H1 (cell line): Measurements from ENCODE around the gene LDLRAD4. TPM values are rescaled to one million over a fixed set of nuclear protein-coding genes. Genes with fewer than 3 reads are reported as not detected.

Experiments used
- CTCF ChIA-PET: fragments of 300-600 bp; sonication (Branson Sonifier 250); formaldehyde crosslinking; loops from one replicate; lab custom pipeline; 2021; ENCODE audit not compliant: partially characterized antibody; lab: Charles Lee
- POLR2A ChIA-PET: fragments of 300-600 bp; sonication (Branson Sonifier 250); formaldehyde crosslinking; loops from one replicate; lab custom pipeline; 2021; ENCODE audit warnings: inconsistent platforms; ENCODE audit not compliant: partially characterized antibody; lab: Charles Lee
- DNase-seq, 2 experiments: peaks; one replicate each; pipeline versions ENCODE4 v3.0.0 to v3.0.0-alpha.2; 2010 to 2022; ENCODE audit warnings: low spot score in 2 of 2, low read depth in 1 of 2, mixed read lengths in 1 of 2
- FAIRE-seq: peaks from 2 replicates; lab custom pipeline; 2011; peaks lifted over from hg19 to GRCh38; lab: Jason Lieb, UNC
- H2AFZ ChIP-seq: 2 replicates; pipeline ENCODE4 v1.8.1; 2012; ENCODE audit warnings: low read length, inconsistent platforms
- H2AK5ac ChIP-seq: 2 replicates; pipeline ENCODE4 v1.6.1; 2013; ENCODE audit warnings: low read depth, low read length
- H2BK120ac ChIP-seq: replicated peaks from 2 replicates; pipeline ENCODE3; 2013; ENCODE audit warnings: low read depth, low read length, inconsistent platforms
- H2BK12ac ChIP-seq: 2 replicates; pipeline ENCODE4 v1.6.1; 2013; ENCODE audit warnings: low read depth, low read length
- H2BK15ac ChIP-seq: 2 replicates; pipeline ENCODE4 v1.6.1; 2013; ENCODE audit warnings: low read length
- H2BK20ac ChIP-seq: 2 replicates; pipeline ENCODE4 v1.6.1; 2013; ENCODE audit warnings: low read length
- H2BK5ac ChIP-seq: 2 replicates; pipeline ENCODE4 v1.6.1; 2013; ENCODE audit warnings: low read depth, low read length
- H3K14ac ChIP-seq: 2 replicates; pipeline ENCODE4 v1.6.1; 2013; ENCODE audit warnings: inconsistent platforms; ENCODE audit not compliant: insufficient read length
- H3K18ac ChIP-seq: 2 replicates; pipeline ENCODE4 v1.6.1; 2013; ENCODE audit warnings: low read length; ENCODE audit errors: extremely low read depth
- H3K23ac ChIP-seq: 2 replicates; pipeline ENCODE4 v1.6.1; 2013; ENCODE audit warnings: inconsistent platforms; ENCODE audit not compliant: insufficient read length
- H3K23me2 ChIP-seq: 2 replicates; pipeline ENCODE4 v1.6.1; 2013; ENCODE audit warnings: low read depth, low read length
- H3K27ac ChIP-seq: 2 replicates; pipeline ENCODE4 v1.6.1; 2011; ENCODE audit warnings: low read depth, low read length, inconsistent platforms
- H3K27me3 ChIP-seq, 4 experiments: replicated peaks in 1 of 4; 1 replicate in 1 of 4; 2 replicates in 3 of 4; pipeline versions ENCODE4 v1.6.1 to v1.8.1; 2011 to 2013; ENCODE audit warnings: low read length in 3 of 4, mild to moderate bottlenecking in 3 of 4, inconsistent platforms in 2 of 4, mixed read lengths in 2 of 4, moderate library complexity in 1 of 4; ENCODE audit not compliant: control insufficient read depth in 3 of 4, insufficient read depth in 3 of 4; ENCODE audit errors: extremely low read depth in 1 of 4
- H3K36me3 ChIP-seq, 4 experiments: 2 replicates each; pipeline versions ENCODE4 v1.6.1 to v1.8.1; 2011 to 2013; ENCODE audit warnings: mild to moderate bottlenecking in 4 of 4, low read length in 3 of 4, moderate library complexity in 2 of 4, control low read depth in 1 of 4, inconsistent platforms in 1 of 4; ENCODE audit not compliant: insufficient read depth in 4 of 4, control insufficient read depth in 2 of 4
- H3K4ac ChIP-seq: replicated peaks from 2 replicates; pipeline ENCODE3; 2013; ENCODE audit warnings: low read length, low read depth, mixed read lengths, inconsistent platforms; ENCODE audit not compliant: insufficient read length
- H3K4me1 ChIP-seq, 4 experiments: replicated peaks in 1 of 4; 1 replicate in 1 of 4; 2 replicates in 3 of 4; pipeline versions ENCODE4 v1.6.1 to v1.8.1; 2011 to 2013; ENCODE audit warnings: low read length in 3 of 4, inconsistent platforms in 2 of 4, mixed read lengths in 1 of 4; ENCODE audit not compliant: insufficient read depth in 4 of 4, control insufficient read depth in 3 of 4
- H3K4me2 ChIP-seq, 2 experiments: 2 replicates each; pipeline versions ENCODE4 v1.6.1 to v1.8.1; 2011 to 2013; ENCODE audit warnings: low read depth in 2 of 2, low read length in 2 of 2, control low read depth in 1 of 2, inconsistent platforms in 1 of 2, mild to moderate bottlenecking in 1 of 2; ENCODE audit not compliant: insufficient read depth in 1 of 2
- H3K4me3 ChIP-seq, 4 experiments: fragments of 200-600, 300-600 bp in 1 of 4; sonication (generic), shearing (Covaris generic), sonication (Bioruptor Twin) in 1 of 4; 2 replicates each; pipeline versions ENCODE4 v1.5.1 to v1.8.1; 2011 to 2016; ENCODE audit warnings: low read length in 4 of 4, low read depth in 3 of 4, control low read depth in 2 of 4, inconsistent platforms in 2 of 4, mild to moderate bottlenecking in 2 of 4, mixed read lengths in 1 of 4, moderate library complexity in 1 of 4; ENCODE audit not compliant: insufficient read depth in 2 of 4; ENCODE audit errors: extremely low read depth in 1 of 4
- H3K56ac ChIP-seq: replicated peaks from 2 replicates; pipeline ENCODE3; 2013; ENCODE audit warnings: low read depth, mild to moderate bottlenecking, mixed read lengths, low read length, inconsistent platforms; ENCODE audit not compliant: insufficient read length
- H3K79me1 ChIP-seq: 2 replicates; pipeline ENCODE4 v1.6.1; 2013; ENCODE audit warnings: low read depth, low read length, control low read depth
- H3K79me2 ChIP-seq, 2 experiments: 2 replicates each; pipeline versions ENCODE4 v1.6.1 to v1.8.1; 2012 to 2013; ENCODE audit warnings: low read length in 2 of 2, mild to moderate bottlenecking in 2 of 2, inconsistent platforms in 1 of 2; ENCODE audit not compliant: insufficient read depth in 2 of 2, control insufficient read depth in 1 of 2
- H3K9ac ChIP-seq, 4 experiments: replicated peaks in 1 of 4; 1 replicate in 1 of 4; 2 replicates in 3 of 4; pipeline versions ENCODE4 v1.6.1 to v1.8.1; 2011 to 2013; ENCODE audit warnings: low read depth in 3 of 4, low read length in 3 of 4, control low read depth in 2 of 4, mild to moderate bottlenecking in 2 of 4, moderate library complexity in 2 of 4, inconsistent platforms in 1 of 4; ENCODE audit errors: extremely low read depth in 1 of 4
- H3K9me3 ChIP-seq, 2 experiments: 2 replicates each; pipeline versions ENCODE4 v1.6.1 to v1.8.1; 2012 to 2013; ENCODE audit warnings: mild to moderate bottlenecking in 2 of 2, moderate library complexity in 2 of 2, control low read depth in 1 of 2, inconsistent platforms in 1 of 2, low read depth in 1 of 2, low read length in 1 of 2, mixed read lengths in 1 of 2; ENCODE audit not compliant: insufficient read depth in 2 of 2
- H4K20me1 ChIP-seq, 2 experiments: replicated peaks in 1 of 2; 2 replicates each; pipeline versions ENCODE3 to v1.8.1; 2011 to 2013; ENCODE audit warnings: inconsistent platforms in 2 of 2, low read length in 2 of 2, mild to moderate bottlenecking in 1 of 2; ENCODE audit not compliant: insufficient read depth in 2 of 2, control insufficient read depth in 1 of 2
- H4K5ac ChIP-seq: 2 replicates; pipeline ENCODE4 v1.6.1; 2013; ENCODE audit warnings: low read length, low read depth, mixed read lengths, inconsistent platforms; ENCODE audit not compliant: insufficient read length
- H4K8ac ChIP-seq: 2 replicates; pipeline ENCODE4 v1.8.0; 2013; ENCODE audit warnings: mild to moderate bottlenecking, moderate library complexity, low read length, inconsistent platforms; ENCODE audit not compliant: insufficient read depth; ENCODE audit errors: extremely low read depth
- H4K91ac ChIP-seq: replicated peaks from 2 replicates; pipeline ENCODE3; 2013; ENCODE audit warnings: low read length, mixed read lengths, inconsistent platforms; ENCODE audit not compliant: insufficient read length
- ASH2L ChIP-seq: fragments of 200-600, 300-600 bp; sonication (generic); IDR thresholded peaks from one replicate; pipeline ENCODE4 v1.7.1; 2017; ENCODE audit warnings: low read length
- CBX8 ChIP-seq: fragments of 300-800, 300-1000 bp; sonication (generic); IDR thresholded peaks from 2 replicates; pipeline ENCODE4 v1.7.1; 2016; ENCODE audit warnings: low read depth, low read length, borderline replicate concordance
- CHD1 ChIP-seq: IDR thresholded peaks from 2 replicates; pipeline ENCODE4 v1.6.1; 2012; ENCODE audit warnings: low read depth, low read length, improper control_type of control experiment
- CTCF ChIP-seq, 3 experiments: IDR thresholded peaks; 1 replicate in 2 of 3; 2 replicates in 1 of 3; pipeline versions ENCODE4 v1.5.1 to v1.6.1; 2011; ENCODE audit warnings: low read length in 3 of 3, mild to moderate bottlenecking in 3 of 3, inconsistent platforms in 2 of 3, low read depth in 1 of 3, moderate library complexity in 1 of 3; ENCODE audit not compliant: insufficient read depth in 1 of 3; ENCODE audit errors: control extremely low read depth in 1 of 3
- E2F6 ChIP-seq: IDR thresholded peaks from 2 replicates; pipeline ENCODE4 v1.6.1; 2012; ENCODE audit warnings: inconsistent platforms
- JUN ChIP-seq: IDR thresholded peaks from 2 replicates; pipeline ENCODE4 v1.6.1; 2011; ENCODE audit warnings: low read depth, mild to moderate bottlenecking, improper control_type of control experiment, low read length
- JUND ChIP-seq: IDR thresholded peaks from 2 replicates; pipeline ENCODE4 v1.6.1; 2011; ENCODE audit warnings: mild to moderate bottlenecking, improper control_type of control experiment, low read length
- RNF2 ChIP-seq: fragments of 200-900, 300-1000 bp; sonication (generic); IDR thresholded peaks from 2 replicates; pipeline ENCODE4 v1.7.1; 2016; ENCODE audit warnings: borderline replicate concordance, low read depth, mild to moderate bottlenecking, antibody characterized with exemption, low read length; ENCODE audit not compliant: poor library complexity, severe bottlenecking; ENCODE audit errors: missing control alignments
- SIRT6 ChIP-seq: IDR thresholded peaks from one replicate; pipeline ENCODE4 v1.7.1; 2012; ENCODE audit warnings: low read length, inconsistent platforms
- SIX5 ChIP-seq: IDR thresholded peaks from 2 replicates; pipeline ENCODE4 v1.6.1; 2011; ENCODE audit warnings: mild to moderate bottlenecking, low read depth, low read length
- TBP ChIP-seq: IDR thresholded peaks from 2 replicates; pipeline ENCODE4 v1.6.1; 2011; ENCODE audit warnings: low read depth, low read length, improper control_type of control experiment
- YY1 ChIP-seq: IDR thresholded peaks from 2 replicates; pipeline ENCODE4 v1.6.1; 2011; ENCODE audit warnings: low read depth, mild to moderate bottlenecking, low read length
- WGBS, 2 experiments: shearing (Covaris generic) in 1 of 2; methylation state at CpG; one replicate each; pipeline versions ENCODE4 v1.1.6 to v1.1.7; 2013 to 2015; ENCODE audit warnings: low lambda C conversion rate in 2 of 2, mixed read lengths in 2 of 2, inconsistent platforms in 1 of 2, low coverage in 1 of 2, missing lambda C conversion rate in 1 of 2; ENCODE audit not compliant: insufficient replicate concordance in 2 of 2, insufficient coverage in 1 of 2, insufficient read length in 1 of 2; ENCODE audit errors: extremely low coverage in 1 of 2, missing lambda C conversion rate in 1 of 2; 5-methylcytosine and 5-hydroxymethylcytosine counted together
- polyA plus RNA-seq, 7 experiments: library from polyadenylated mRNA; depleted of rRNA in 3 of 7; stranded (reverse) in 5 of 7; unstranded in 2 of 7; fragments of >200 nt in 5 of 7; fragments of 200-250 nt in 2 of 7; gene quantifications; 1 replicate in 5 of 7; 2 replicates in 1 of 7; 4 replicates in 1 of 7; pipeline versions ENCODE4 v1.2.1 to v1.2.3, GENCODE V29; 2011 to 2013; ENCODE audit warnings: missing spikeins in 2 of 7, mixed read lengths in 2 of 7
- total RNA-seq: library from RNA; stranded (reverse); fragmentation: NEBNext Ultra II Directional; extraction: Animal tissue kit (Norgen Biotek cat#: 25700); gene quantifications from 2 replicates; pipeline ENCODE4 v1.2.1, GENCODE V29; 2021

Gene LDLRAD4
- total and polyA plus RNA-seq, 2 of the 8 experiments (the other 6 are each of a cell fraction or from before 2014, with no cell fraction given) = 0.77 to 1.4 TPM

GRCh38 chr18:13283746-13284145 is 65.2 kb downstream of the LDLRAD4 start:
- no peak overlapping the region for H3K18ac ChIP-seq
- H2AFZ ChIP-seq = no peak overlapping the region
- H3K79me1 ChIP-seq = no peaks in the 10 kb centered on the region
- WGBS, 2 experiments = 95% methylated on average over 7 of the region's 7 CpGs; no CpG with 5 or more reads in 1 of the 2 experiments
- no peak overlapping the region for H3K56ac ChIP-seq
- no peak overlapping the region for H3K4me3 ChIP-seq
- DNase-seq = no peak
- no peaks in the 10 kb centered on the region for H4K20me1 ChIP-seq
- POLR2A ChIA-PET = no interaction called here
- no peak for FAIRE-seq
- H2BK15ac ChIP-seq = no peak overlapping the region
- no peak overlapping the region for H3K4me2 ChIP-seq
- no peak overlapping the region for H2BK12ac ChIP-seq
- no peak overlapping the region for H3K27ac ChIP-seq
- H2BK120ac ChIP-seq = no peak overlapping the region
- CTCF ChIA-PET = no interaction called here
- no peaks in the 10 kb centered on the region; the same call in 1 of the 2 replicates for H3K23me2 ChIP-seq
- H3K9me3 ChIP-seq = no peaks in the 10 kb centered on the region
- H3K9ac ChIP-seq = no peak overlapping the region
- no peak overlapping the region for H2BK5ac ChIP-seq
- no peak overlapping the region for H4K91ac ChIP-seq
- no peak overlapping the region for H4K5ac ChIP-seq
- H3K14ac ChIP-seq = no peak overlapping the region
- H3K23ac ChIP-seq = no peak overlapping the region
- no peak overlapping the region for H2BK20ac ChIP-seq
- H3K27me3 ChIP-seq = no peaks in the 10 kb centered on the region
- H2AK5ac ChIP-seq = no peak overlapping the region
- no peak overlapping the region for H3K4ac ChIP-seq
- H3K4me1 ChIP-seq = peaks cover 0 to 5% (median 0%) of the 10 kb centered on the region in 4 experiments; a peak in 1 of 7 replicates
- no peaks in the 10 kb centered on the region for H3K36me3 ChIP-seq
- H4K8ac ChIP-seq = no peak overlapping the region
- no peaks in the 10 kb centered on the region for H3K79me2 ChIP-seq
- no peak for TF ChIP-seq CBX8
- no peak for TF ChIP-seq CTCF (IDR thresholded peaks at IDR 0.05; ENCODE audit: control extremely low read depth in 1 of 3, insufficient read depth in 1 of 3, low read depth in 1 of 3, low read length in 3 of 3)
- no peak for TF ChIP-seq TBP
- no peak for TF ChIP-seq SIRT6
- no peak for TF ChIP-seq YY1
- TF ChIP-seq SIX5 = no peak
- TF ChIP-seq CHD1 = no peak
- no peak for TF ChIP-seq JUN
- no peak for TF ChIP-seq JUND
- TF ChIP-seq RNF2 = no peak
- no peak for TF ChIP-seq E2F6
- TF ChIP-seq ASH2L = no peak
